Right lobe of liver (tissue), 6 donors: ENCODE measurements around the gene SLC2A8. TPM values are rescaled to one million over a fixed set of nuclear protein-coding genes. Genes with fewer than 3 reads are reported as not detected.

Experiments
- ATAC-seq, 4 donors: fragments of 200-7000 bp; cut with Tn5 transposase; one replicate each; pipeline ENCODE4 v1.9.1; 2020; ENCODE audit warnings: mild to moderate bottlenecking in 4 of 4, moderate library complexity in 4 of 4
- DNase-seq, 3 donors: peaks; one replicate each; pipeline ENCODE4 v3.0.0-alpha.2; 2020
- H3K27ac ChIP-seq, 3 donors: fragments of 200-600 bp; one replicate each; pipeline ENCODE4 v1.8.0; 2022
- H3K27me3 ChIP-seq, 2 donors: fragments of 200-600 bp; one replicate each; pipeline ENCODE4 v1.8.0; 2022
- H3K36me3 ChIP-seq, 4 donors: fragments of 200-600 bp; sonication (generic) in 1 of 4; one replicate each; pipeline versions ENCODE4 v1.5.1 to v1.8.0; 2017 to 2022; ENCODE audit warnings: control low read depth in 1 of 4
- H3K4me1 ChIP-seq, 4 donors: fragments of 200-600 bp; sonication (generic) in 1 of 4; one replicate each; pipeline versions ENCODE4 v1.5.1 to v1.8.0; 2017 to 2022; ENCODE audit warnings: control low read depth in 1 of 4
- H3K4me3 ChIP-seq, 3 donors: fragments of 200-600 bp; one replicate each; pipeline ENCODE4 v1.8.0; 2022
- H3K9me3 ChIP-seq, 4 donors: fragments of 200-600 bp; sonication (generic) in 1 of 4; one replicate each; pipeline versions ENCODE4 v1.5.1 to v1.8.0; 2017 to 2022; ENCODE audit warnings: control low read depth in 1 of 4
- CTCF ChIP-seq, 4 donors: fragments of 200-600 bp in 3 of 4; fragments of 450-650 bp in 1 of 4; IDR thresholded peaks; one replicate each; pipeline versions ENCODE4 v1.5.1 to v1.8.0; 2016 to 2022; ENCODE audit warnings: antibody characterized with exemption in 4 of 4, mild to moderate bottlenecking in 2 of 4
- POLR2A ChIP-seq: fragments of 450-650 bp; IDR thresholded peaks from one replicate; pipeline ENCODE4 v1.6.1; 2017; ENCODE audit warnings: antibody characterized with exemption, mild to moderate bottlenecking
- WGBS: methylation state at CpG from one replicate; pipeline ENCODE4 v1.1.6; 2018; ENCODE audit warnings: low coverage, low lambda C conversion rate; ENCODE audit not compliant: insufficient coverage; ENCODE audit errors: missing lambda C conversion rate; 5-methylcytosine and 5-hydroxymethylcytosine counted together
- intact Hi-C, 2 donors: fragments of 100-400 bp; cut with DNase I; formaldehyde crosslinking; loops; one replicate each; pipeline versions ENCODE4 v1.11.2 to v1.14.1; 2022
- small RNA-seq, 2 experiments: library from RNA; depleted of rRNA; stranded (forward); fragments of <200 nt; gene quantifications; one replicate each; pipeline ENCODE3, GENCODE V24; 2016
- total RNA-seq, 6 experiments: library from RNA; depleted of rRNA in 2 of 6; stranded (reverse); fragments of >200 nt in 2 of 6; fragmentation: NEBNext Ultra II Directional in 3 of 6; extraction: Animal tissue kit (Norgen Biotek cat#: 25700) in 3 of 6; gene quantifications; one replicate each; pipeline versions ENCODE4 v1.1.0 to v1.2.4, GENCODE V29; 2016 to 2023
- donor health status: DM: no; HTN: yes; CAD: no.
- donor health status: DM: no; HTN: no; CAD: no.
- donor health status: DM: no; HTN: no; CAD: no.
- donor health status: DM: no; HTN: yes; CAD: no.
- donor health status: DM: no; HTN: yes; CAD: no.

Gene SLC2A8
- total RNA-seq, 6 experiments from 2014 or later = 16.2 to 25.0 (median 18.8) TPM

- H3K27ac ChIP-seq = no peak overlapping the region
- peak; percentile 65 to 78 (median 75) for DNase-seq
- ATAC-seq = peak; percentile 12 to 50 (median 26)
- H3K4me3 ChIP-seq = no peak overlapping the region
- H3K27me3 ChIP-seq = no peaks in the 10 kb centered on the region
- H3K36me3 ChIP-seq = peaks cover 0 to 26% (median 10%) of the 10 kb centered on the region in 4 donors
- H3K4me1 ChIP-seq = peaks cover 0 to 22% (median 6%) of the 10 kb centered on the region in 4 donors
- 50% methylated on average over 5 of the region's 6 CpGs for WGBS
- no peaks in the 10 kb centered on the region for H3K9me3 ChIP-seq
- TF ChIP-seq POLR2A (no peak), CTCF (IDR thresholded peaks at IDR 0.05) (peak; percentile 42 to 75 (median 58))
- intact Hi-C loops = no loop called here
These were observed 58.5 kb downstream of the SLC2A8 start for GRCh38 chr9:127455324-127455992.

- Histone ChIP-seq H3K36me3 (peaks cover 0 to 40% (median 18%) of the 10 kb centered on the region in 4 donors), H3K4me1 (peaks cover 0 to 17% (median 5%) of the 10 kb centered on the region in 4 donors), H3K27ac (no peak overlapping the region), H3K27me3 (no peaks in the 10 kb centered on the region), H3K9me3 (no peaks in the 10 kb centered on the region), H3K4me3 (no peak overlapping the region)
- WGBS = 80% methylated on average over 1 of the region's 17 CpGs
- TF ChIP-seq CTCF (IDR thresholded peaks at IDR 0.05) = no peak
- TF ChIP-seq POLR2A = no peak
- no peak for DNase-seq
- no peak for ATAC-seq
- intact Hi-C loops = no loop called here
These were observed 60.4 kb downstream of the SLC2A8 start for GRCh38 chr9:127457191-127457878.

Small RNA genes lying within 50 kb of the gene (small RNA-seq; reads per million reads assigned to genes)
- 466 to 585 reads per million in 2 experiments for gene SNORA65

Other genes starting within 250 kb of the SLC2A8 start
- gene GARNL3, start 132.4 kb upstream of the SLC2A8 start, total RNA-seq = 1 to 10 TPM; 4.4 to 9.7 (median 6.1) TPM
- 1 to 10 TPM; 2.5 to 4.6 (median 3.5) TPM for gene ZNF79, start 27.2 kb downstream of the SLC2A8 start, total RNA-seq
- 100 to 1,000 TPM; 271 to 907 (median 364) TPM for gene RPL12, start 54.2 kb downstream of the SLC2A8 start, total RNA-seq
- 10 to 100 TPM in 5 of 6 experiments, 1 to 10 TPM in 1; 9.4 to 13.3 (median 12.1) TPM for gene LRSAM1, start 54.3 kb downstream of the SLC2A8 start, total RNA-seq
- gene STXBP1, start 215.1 kb downstream of the SLC2A8 start, total RNA-seq = 10 to 100 TPM in 1 of 6 experiments, 1 to 10 TPM in 5; 1.8 to 13.5 (median 4.1) TPM